GM19372 (cell line): ENCODE results near the gene KDM6B.
A peak's percentile ranks its signal among the peaks of the same experiment; 100 is the strongest.

Experiments used
- ATAC-seq: cut with Tn5 transposase; IDR thresholded peaks from one replicate; pipeline ENCODE4 v1.9.1; 2021; ENCODE audit warnings: mild to moderate bottlenecking, low read depth, moderate library complexity; ENCODE audit not compliant: unreplicated experiment

KDM6B gene

GRCh38 chr17:7818746-7819645 is 15.0 kb upstream of the KDM6B start:
- no peak for ATAC-seq

- no peak for ATAC-seq
Observed at GRCh38 chr17:7820231-7820630, 13.8 kb upstream of the KDM6B start.

GRCh38 chr17:7822126-7822525 is 11.9 kb upstream of the KDM6B start:
- ATAC-seq: no peak

- no peak for ATAC-seq
Observed at GRCh38 chr17:7823581-7824001, 10.4 kb upstream of the KDM6B start.

- no peak for ATAC-seq
Observed at GRCh38 chr17:7824021-7824924, 9.7 kb upstream of the KDM6B start.

GRCh38 chr17:7825206-7825990 is 8.6 kb upstream of the KDM6B start:
- no peak for ATAC-seq

- ATAC-seq: no peak
Observed at GRCh38 chr17:7830616-7831015, 3.4 kb upstream of the KDM6B start.

GRCh38 chr17:7831233-7831632 is 2.8 kb upstream of the KDM6B start:
- ATAC-seq: no peak

GRCh38 chr17:7832431-7832830 is 1.6 kb upstream of the KDM6B start:
- ATAC-seq: no peak

- no peak for ATAC-seq
Observed at GRCh38 chr17:7833011-7833794, 814 bp upstream of the KDM6B start.

- ATAC-seq: no peak
Observed at GRCh38 chr17:7834542-7834956, 532 bp downstream of the KDM6B start.

GRCh38 chr17:7834957-7835813 is 1.2 kb downstream of the KDM6B start:
- ATAC-seq: peak; percentile 53

- ATAC-seq: peak; percentile 37
Observed at GRCh38 chr17:7835814-7836595, 2.0 kb downstream of the KDM6B start.

GRCh38 chr17:7836596-7837407 is 2.8 kb downstream of the KDM6B start:
- no peak for ATAC-seq

- no peak for ATAC-seq
Observed at GRCh38 chr17:7837408-7838088, 3.5 kb downstream of the KDM6B start.
